H4 (cell line): ENCODE results near the gene AIRE. TPM values are rescaled to one million over a fixed set of nuclear protein-coding genes. Genes with fewer than 3 reads are reported as not detected.
"Not testable (repeated sequence)": the region's sequence is repeated elsewhere in the genome, so short reads cannot be mapped to it uniquely, and the experiment has no call there.

Experiments used
- DNase-seq: peaks from one replicate; pipeline ENCODE4 v3.0.0-alpha.2; 2015; ENCODE audit warnings: low spot score
- total RNA-seq: library from RNA; depleted of rRNA; stranded (reverse); fragments of >200 nt; shearing (Covaris generic); gene quantifications from 2 replicates; pipeline ENCODE4 v1.2.3, GENCODE V29; 2014

The AIRE gene
- total RNA-seq, 1 experiment from 2014 or later, result not detected

GRCh38 chr21:44291936-44292811 lies 6.5 kb downstream of the AIRE start:
- DNase-seq, result no peak

DNA sequence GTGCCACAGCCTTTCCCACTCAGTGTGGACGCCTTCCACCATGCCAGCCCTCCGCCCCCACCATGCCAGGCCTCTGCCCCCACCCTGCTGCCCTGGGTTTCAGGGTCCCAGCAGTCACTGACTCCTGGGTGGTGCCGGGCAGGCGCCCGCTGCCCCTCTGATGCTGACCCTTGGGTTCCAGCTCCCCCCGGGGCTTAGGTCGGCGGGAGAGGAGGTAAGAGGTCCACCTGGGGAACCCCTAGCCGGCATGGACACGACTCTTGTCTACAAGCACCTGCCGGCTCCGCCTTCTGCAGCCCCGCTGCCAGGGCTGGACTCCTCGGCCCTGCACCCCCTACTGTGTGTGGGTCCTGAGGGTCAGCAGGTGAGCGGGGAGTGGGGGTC lies 7.1 kb downstream of the AIRE start:
- DNase-seq, result no peak

- no peak for DNase-seq
These were observed 8.0 kb downstream of the AIRE start for GRCh38 chr21:44293551-44294231.

- no peak for DNase-seq
These were observed 8.9 kb downstream of the AIRE start for GRCh38 chr21:44294391-44295162.

GRCh38 chr21:44295163-44295573 lies 9.5 kb downstream of the AIRE start:
- DNase-seq, result no peak

GRCh38 chr21:44295646-44296045 lies 10.0 kb downstream of the AIRE start:
- DNase-seq, result no peak

GRCh38 chr21:44296103-44296519 lies 10.4 kb downstream of the AIRE start:
- DNase-seq, result no peak

DNA sequence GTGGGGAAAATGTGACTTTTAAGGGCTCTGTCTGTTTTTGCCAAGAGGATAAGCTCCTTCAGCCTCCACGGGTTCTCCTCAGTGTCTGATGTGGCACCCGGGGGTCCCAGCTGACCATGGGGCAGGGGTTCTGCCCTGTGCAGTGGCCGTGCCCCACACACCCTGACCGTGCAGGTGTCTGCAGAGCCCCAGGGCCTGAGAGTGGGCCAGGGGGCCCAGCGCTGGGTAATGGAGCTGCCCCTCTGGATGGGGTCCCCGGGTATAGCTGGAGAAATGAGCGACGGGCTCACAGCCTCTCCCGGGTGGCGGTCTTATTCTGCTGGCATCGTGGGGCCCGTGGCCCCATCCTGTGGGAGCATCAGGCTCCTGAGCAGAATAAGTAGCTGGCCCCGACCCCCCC lies 11.2 kb downstream of the AIRE start:
- DNase-seq, result no peak

GRCh38 chr21:44297525-44298290 lies 12.0 kb downstream of the AIRE start:
- peak; percentile 77 for DNase-seq

GRCh38 chr21:44298301-44298700 lies 12.6 kb downstream of the AIRE start:
- no peak for DNase-seq

- no peak for DNase-seq
These were observed 13.4 kb downstream of the AIRE start for GRCh38 chr21:44299085-44299457.

- peak; percentile 62 for DNase-seq
These were observed 14.0 kb downstream of the AIRE start, which contains the start of gene PFKL for GRCh38 chr21:44299458-44300261. PFKL (plus strand) TSS chr21:44300053; CDS start chr21:44300106, 53 bp downstream.

DNA sequence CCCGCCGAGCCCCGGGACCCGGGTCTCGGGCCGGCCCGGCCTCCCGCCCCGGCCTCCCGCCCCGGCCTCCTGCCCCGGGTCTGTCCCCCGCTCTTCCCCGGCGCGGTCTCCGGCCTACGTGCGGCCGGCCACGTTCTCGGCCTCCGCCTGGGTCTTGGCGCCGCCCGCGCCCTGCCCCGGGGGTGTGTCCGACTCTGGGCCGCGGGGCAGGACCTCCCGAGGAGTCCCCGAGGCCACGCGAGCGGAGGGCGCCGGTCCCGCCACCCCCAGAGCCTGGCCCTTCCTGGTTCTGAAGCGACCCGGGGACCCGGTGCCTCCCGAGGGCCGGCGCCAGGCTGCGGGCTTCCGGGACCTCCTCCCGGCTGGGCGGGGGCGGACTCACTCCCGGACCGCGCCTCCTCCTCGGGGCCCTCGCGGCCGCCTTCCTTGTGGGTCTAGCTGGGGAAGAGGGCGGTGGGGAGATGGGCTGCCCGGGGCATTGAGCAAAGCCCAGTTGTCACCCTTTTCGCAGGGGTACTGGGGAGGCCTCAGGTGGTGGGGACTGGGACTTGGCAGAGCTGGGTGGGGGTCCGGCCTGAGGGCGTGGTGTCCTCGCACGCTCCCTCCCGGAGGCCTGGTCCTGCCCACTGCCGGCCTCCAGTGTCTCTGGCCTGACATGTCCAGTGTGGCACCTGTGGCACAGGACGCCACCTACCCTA lies 14.7 kb downstream of the AIRE start:
- no peak for DNase-seq

DNA sequence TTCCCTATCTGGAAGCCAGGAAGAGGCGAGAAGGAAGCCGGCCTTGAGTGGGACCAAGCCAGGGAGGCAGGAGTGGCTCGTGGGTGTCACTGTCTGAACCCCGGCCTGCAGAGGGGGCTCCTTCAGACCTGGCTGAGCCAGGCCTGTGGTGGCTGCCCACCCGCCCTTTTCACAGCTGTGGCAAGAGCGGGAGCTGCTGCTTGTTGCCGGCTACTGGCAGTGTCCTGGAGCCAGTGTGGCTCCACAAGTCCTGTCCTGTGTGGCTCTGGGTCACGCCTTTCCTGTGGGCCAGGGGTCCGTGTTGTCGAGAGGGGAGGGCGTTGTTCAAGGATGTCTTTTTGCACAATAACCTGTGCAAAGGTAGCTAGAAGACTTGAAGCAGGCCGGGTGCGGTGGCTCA lies 15.5 kb downstream of the AIRE start:
- no peak for DNase-seq

GRCh38 chr21:44301961-44302406 lies 16.3 kb downstream of the AIRE start:
- no peak for DNase-seq

DNA sequence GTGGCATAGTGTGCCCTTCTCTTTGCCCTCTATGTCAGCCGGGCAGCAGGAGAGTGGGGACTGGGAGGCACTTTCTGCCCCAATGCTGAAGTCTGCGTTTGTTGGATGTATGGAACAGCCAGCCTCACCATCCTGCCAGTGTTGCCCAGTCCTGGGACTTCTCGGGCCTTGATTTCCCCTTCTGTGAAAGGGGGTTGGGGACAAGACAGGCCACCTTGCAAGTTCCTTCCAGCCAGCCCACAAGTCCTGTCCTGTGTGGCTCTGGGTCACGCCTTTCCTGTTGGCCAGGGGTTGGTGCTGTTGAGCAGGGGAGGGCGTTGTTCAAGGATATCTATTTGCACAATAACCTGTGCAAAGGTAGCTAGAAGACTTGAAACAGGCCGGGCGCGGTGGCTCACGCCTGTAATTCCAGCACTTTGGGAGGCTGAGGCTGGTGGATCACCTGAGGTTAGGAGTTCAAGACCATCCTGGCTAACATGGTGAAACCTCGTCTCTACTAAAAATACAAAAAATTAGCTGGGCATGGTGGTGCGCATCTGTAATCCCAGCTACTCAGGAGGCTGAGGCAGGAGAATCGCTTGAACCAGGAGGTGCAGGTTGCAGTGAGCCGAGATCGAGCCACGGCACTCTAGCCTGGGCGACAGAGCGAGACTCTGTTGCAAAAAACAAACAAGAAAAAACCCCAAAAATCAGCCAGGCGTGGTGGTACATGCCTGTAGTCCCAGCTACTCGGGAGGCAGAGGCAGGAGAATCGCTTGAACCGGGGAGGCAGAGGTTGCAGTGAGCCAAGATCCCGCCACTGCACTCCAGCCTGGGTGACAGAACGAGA lies 17.1 kb downstream of the AIRE start:
- DNase-seq, result not testable (repeated sequence)

DNA sequence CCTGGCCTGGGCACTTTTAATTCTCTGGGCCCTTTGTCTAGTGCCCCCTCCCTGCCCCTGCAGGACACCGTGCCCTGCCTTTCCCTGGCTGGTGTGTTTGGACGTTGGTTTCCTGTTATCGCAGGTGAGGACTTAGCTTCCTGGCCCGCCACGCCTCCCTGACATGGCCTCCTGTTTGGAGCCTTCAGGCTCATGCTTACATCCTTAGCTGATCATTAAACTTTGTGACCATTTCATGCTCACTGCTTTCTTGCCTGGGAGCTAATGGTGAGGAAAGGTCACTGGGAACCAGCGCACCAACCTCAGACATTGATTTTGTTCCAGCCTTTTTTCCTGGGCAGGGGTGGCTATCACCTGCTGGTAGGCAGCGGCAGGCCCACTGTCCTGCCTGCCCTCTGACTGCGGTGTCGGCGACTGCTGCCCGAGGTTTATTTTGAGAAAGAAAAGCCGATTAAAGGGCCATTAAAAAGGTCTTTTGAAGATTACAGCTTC lies 17.9 kb downstream of the AIRE start:
- DNase-seq, result no peak

- no peak for DNase-seq
These were observed 18.4 kb downstream of the AIRE start for GRCh38 chr21:44304011-44304616.
